Epithelial cell of proximal tubule (primary cell): ENCODE measurements around the gene RAB11FIP3. TPM values are rescaled to one million over a fixed set of nuclear protein-coding genes. Genes with fewer than 3 reads are reported as not detected.

Experiments
- DNase-seq: peaks from one replicate; pipeline ENCODE4 v3.0.0-alpha.2; 2011; ENCODE audit warnings: low read depth
- H3K4me3 ChIP-seq: 2 replicates; pipeline ENCODE4 v1.5.1; 2011; ENCODE audit warnings: low read depth, mild to moderate bottlenecking, low read length
- CTCF ChIP-seq: conservative IDR thresholded peaks from 2 replicates; pipeline ENCODE4 v1.5.1; 2012; ENCODE audit warnings: low read depth, mild to moderate bottlenecking, low read length
- total RNA-seq: library from RNA; depleted of rRNA; stranded (reverse); fragments of >200 nt; gene quantifications from 2 replicates; pipeline ENCODE4 v1.2.3, GENCODE V29; 2015

RAB11FIP3 gene
- total RNA-seq, 1 donor from 2014 or later = 29.1 TPM

DNA sequence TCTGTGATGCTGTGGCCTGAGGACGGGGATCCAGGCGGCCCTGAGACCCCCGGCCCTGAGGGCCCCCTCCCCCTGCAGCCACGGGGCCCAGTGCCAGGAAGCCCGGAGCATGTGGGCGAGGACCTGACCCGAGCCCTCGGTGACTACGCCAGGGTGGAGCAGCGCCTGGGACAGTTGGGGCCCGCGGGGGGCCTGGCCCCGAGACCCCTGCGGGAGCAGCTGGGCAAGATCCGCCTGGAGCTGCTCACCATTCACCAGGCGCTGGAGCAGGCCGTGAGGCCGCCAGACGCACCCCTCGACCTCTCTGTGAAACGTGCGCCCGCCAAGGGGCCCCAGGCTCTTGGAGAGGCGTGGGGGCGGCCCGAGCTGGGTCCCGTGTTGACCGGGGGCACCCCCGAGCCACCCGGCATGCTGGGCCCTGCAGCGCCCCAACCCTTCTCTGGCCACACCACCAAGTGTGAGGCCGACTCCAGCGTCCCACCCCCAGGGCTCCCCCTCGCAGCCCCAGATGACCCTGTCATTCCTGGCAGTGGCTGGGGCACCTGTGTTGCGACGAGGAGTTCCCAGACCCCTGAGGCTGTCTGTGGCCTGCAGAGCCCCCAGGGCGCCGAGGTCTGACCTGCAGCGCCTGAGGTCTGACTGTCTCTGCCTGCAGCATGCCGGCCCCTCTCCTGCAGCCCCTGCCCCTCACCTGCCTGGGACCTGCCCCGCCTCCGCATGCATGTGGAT is 139.4 kb downstream of the RAB11FIP3 start:
- no peak for DNase-seq
- no peak overlapping the region for H3K4me3 ChIP-seq

GRCh38 chr16:565419-566330 is 140.2 kb downstream of the RAB11FIP3 start:
- TF ChIP-seq CTCF = no peak
- DNase-seq = no peak
- H3K4me3 ChIP-seq = no peak overlapping the region

More for the DNA sequence above, 139.4 kb downstream of the RAB11FIP3 start:
- no peak for TF ChIP-seq CTCF

GRCh38 chr16:566475-567372 is 141.3 kb downstream of the RAB11FIP3 start, which contains the start of gene NHLRC4:
TSS of gene NHLRC4 (plus strand) at chr16:567005. CDS start at chr16:568048, 1,043 bp downstream.
- no peak within 1 kb of the TSS for H3K4me3 ChIP-seq
- no peak for DNase-seq
- no peak for TF ChIP-seq CTCF

DNA sequence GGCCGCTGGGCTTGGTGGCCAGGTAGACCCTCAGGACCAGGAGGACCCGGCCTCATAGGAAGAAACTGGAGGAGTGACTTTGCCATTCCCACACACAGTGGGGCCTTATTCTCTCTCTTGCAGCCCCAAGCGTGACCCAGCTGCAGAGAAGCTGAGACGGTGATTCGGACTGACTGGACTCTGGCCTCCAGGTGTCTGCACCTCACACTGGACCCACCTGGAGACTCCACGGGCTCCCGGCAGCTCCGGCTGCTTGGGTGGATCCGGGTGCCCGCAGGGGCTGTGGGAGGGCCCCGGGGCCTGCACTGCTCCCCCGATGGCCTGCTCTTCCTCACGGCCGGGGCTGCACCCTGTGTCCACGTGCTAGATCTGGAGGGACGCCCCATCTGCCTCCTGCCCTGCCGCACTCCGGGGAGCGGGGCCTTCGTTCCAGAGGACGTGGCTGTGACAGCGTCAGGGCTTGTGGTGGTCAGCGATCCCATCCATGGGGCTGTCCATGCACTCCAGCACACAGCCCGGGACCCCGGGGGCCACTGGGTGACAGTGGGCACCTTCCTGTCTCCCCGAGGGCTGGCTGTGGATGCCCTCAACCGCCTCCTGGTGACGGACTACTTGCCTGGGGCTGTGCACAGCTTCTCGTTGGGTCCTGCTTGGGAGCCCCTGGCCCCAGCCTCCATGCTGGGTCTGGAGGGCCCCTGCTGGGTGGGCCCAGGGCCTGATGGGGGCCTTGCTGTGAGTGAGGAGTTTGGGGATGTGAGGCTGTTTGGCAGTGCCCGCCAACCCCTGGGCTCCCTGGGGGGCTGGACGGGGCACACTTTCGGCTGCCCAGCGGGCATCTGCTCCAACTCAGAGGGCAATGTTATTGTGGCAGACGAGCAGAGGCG is 142.2 kb downstream of the RAB11FIP3 start:
- H3K4me3 ChIP-seq = no peak overlapping the region
- no peak for TF ChIP-seq CTCF

GRCh38 chr16:568401-569258 is 143.2 kb downstream of the RAB11FIP3 start:
- peak overlapping the region; percentile 92 for H3K4me3 ChIP-seq
- DNase-seq = no peak
- no peak for TF ChIP-seq CTCF

More for the DNA sequence above, 142.2 kb downstream of the RAB11FIP3 start:
- DNase-seq = no peak
